GM12878 (cell line): ENCODE measurements around the gene IL1R2. TPM values are rescaled to one million over a fixed set of nuclear protein-coding genes. Genes with fewer than 3 reads are reported as not detected.

Experiments
- BCLAF1 ChIP-seq: fragments of 450-650 bp; IDR thresholded peaks from 2 replicates; pipeline ENCODE4 v1.6.1; 2017; ENCODE audit warnings: antibody characterized with exemption, mild to moderate bottlenecking, moderate library complexity
- ESRRA ChIP-seq: IDR thresholded peaks from 2 replicates; pipeline ENCODE4 v1.6.1; 2012; ENCODE audit warnings: mild to moderate bottlenecking, low read length, improper control_type of control experiment
- FOXM1 ChIP-seq: IDR thresholded peaks from 2 replicates; pipeline ENCODE4 v1.6.1; 2012; ENCODE audit warnings: low read depth, mild to moderate bottlenecking, inconsistent platforms, low read length, moderate library complexity
- HDGF ChIP-seq: fragments of 450-650 bp; IDR thresholded peaks from 2 replicates; pipeline ENCODE4 v1.6.1; 2016; ENCODE audit warnings: antibody characterized with exemption
- PKNOX1 ChIP-seq: fragments of 450-650 bp; IDR thresholded peaks from 2 replicates; pipeline ENCODE4 v1.6.1; 2016; ENCODE audit warnings: mild to moderate bottlenecking
- POLR2AphosphoS5 ChIP-seq: IDR thresholded peaks from 2 replicates; pipeline ENCODE4 v1.6.1; 2011; ENCODE audit warnings: mild to moderate bottlenecking, low read length, inconsistent platforms
- ZNF274 ChIP-seq: IDR thresholded peaks from one replicate; pipeline ENCODE4 v1.8.0; 2011; ENCODE audit not compliant: insufficient read length, insufficient read depth
- polyA plus RNA-seq, 11 experiments: library from polyadenylated mRNA; depleted of rRNA in 4 of 11; unstranded in 6 of 11; stranded (reverse) in 5 of 11; fragments of >200 nt; fragmentation: Nextera tagmentation in 4 of 11; fragmentation: Illumina TruSeq in 1 of 11; extraction: Ambion mirVana in 4 of 11; extraction: Trizol in 1 of 11; gene quantifications; 1 replicate in 1 of 11; 2 replicates in 10 of 11; pipeline versions ENCODE4 v1.2.1 to v1.2.3, GENCODE V29; 2011 to 2016; ENCODE audit warnings: inconsistent platforms in 2 of 11, missing spikeins in 2 of 11, low read depth in 1 of 11
- total RNA-seq, 4 experiments: library from RNA; depleted of rRNA in 3 of 4; stranded (reverse); fragments of >200 nt in 3 of 4; fragmentation: Illumina TruSeq in 1 of 4; extraction: Trizol in 1 of 4; gene quantifications; 2 replicates each; pipeline versions ENCODE4 v1.2.1 to v1.2.3, GENCODE V29; 2013 to 2021
- TF ChIP-seq, protein P1 (sequence below), 3 experiments: IDR thresholded peaks in 2 of 3; conservative IDR thresholded peaks in 1 of 3; 2 replicates each; pipeline ENCODE4 v1.5.1; 2011; ENCODE audit warnings: low read depth in 3 of 3, low read length in 3 of 3, mild to moderate bottlenecking in 3 of 3, control low read depth in 2 of 3, moderate library complexity in 2 of 3, inconsistent platforms in 1 of 3, mixed read lengths in 1 of 3; ENCODE audit not compliant: control insufficient read depth in 2 of 3, insufficient read depth in 1 of 3; ENCODE audit errors: extremely low read depth in 1 of 3

The IL1R2 gene
- total and polyA plus RNA-seq, 10 of the 15 experiments (the other 5 are each of a cell fraction or from before 2014, with no cell fraction given) = 0.44 to 6.4 (median 0.62) TPM

DNA sequence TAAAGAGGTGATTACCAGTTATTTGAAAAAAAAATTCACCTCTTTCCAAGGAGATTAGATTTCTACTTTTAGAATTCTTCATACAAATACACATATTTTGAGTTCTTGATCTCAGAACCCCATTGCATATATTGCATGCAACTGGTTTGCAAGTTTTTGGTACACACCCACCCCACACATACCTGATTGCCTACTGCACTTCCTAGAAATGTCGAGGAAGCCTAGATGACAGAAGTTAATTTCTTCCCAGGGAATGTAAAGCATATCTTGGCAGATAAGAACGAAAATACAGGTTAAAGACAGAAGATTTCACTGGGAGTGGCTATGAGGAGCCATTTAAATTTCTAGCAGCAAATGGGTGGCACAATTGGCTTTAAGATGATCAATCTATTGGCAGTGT lies 83.7 kb downstream of the IL1R2 start (continued):
- TF ChIP-seq BCLAF1 = no peak
- TF ChIP-seq, protein P1, sequence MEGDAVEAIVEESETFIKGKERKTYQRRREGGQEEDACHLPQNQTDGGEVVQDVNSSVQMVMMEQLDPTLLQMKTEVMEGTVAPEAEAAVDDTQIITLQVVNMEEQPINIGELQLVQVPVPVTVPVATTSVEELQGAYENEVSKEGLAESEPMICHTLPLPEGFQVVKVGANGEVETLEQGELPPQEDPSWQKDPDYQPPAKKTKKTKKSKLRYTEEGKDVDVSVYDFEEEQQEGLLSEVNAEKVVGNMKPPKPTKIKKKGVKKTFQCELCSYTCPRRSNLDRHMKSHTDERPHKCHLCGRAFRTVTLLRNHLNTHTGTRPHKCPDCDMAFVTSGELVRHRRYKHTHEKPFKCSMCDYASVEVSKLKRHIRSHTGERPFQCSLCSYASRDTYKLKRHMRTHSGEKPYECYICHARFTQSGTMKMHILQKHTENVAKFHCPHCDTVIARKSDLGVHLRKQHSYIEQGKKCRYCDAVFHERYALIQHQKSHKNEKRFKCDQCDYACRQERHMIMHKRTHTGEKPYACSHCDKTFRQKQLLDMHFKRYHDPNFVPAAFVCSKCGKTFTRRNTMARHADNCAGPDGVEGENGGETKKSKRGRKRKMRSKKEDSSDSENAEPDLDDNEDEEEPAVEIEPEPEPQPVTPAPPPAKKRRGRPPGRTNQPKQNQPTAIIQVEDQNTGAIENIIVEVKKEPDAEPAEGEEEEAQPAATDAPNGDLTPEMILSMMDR (IDR thresholded peaks at IDR 0.05 in 2 of 3, conservative IDR thresholded peaks at IDR 0.05 in 1 of 3; ENCODE audit: control insufficient read depth in 2 of 3, extremely low read depth in 1 of 3, insufficient read depth in 1 of 3, low read depth in 3 of 3, low read length in 3 of 3) = no peak
- TF ChIP-seq ESRRA = no peak
- TF ChIP-seq PKNOX1 = no peak
- no peak for TF ChIP-seq POLR2AphosphoS5
- no peak for TF ChIP-seq ZNF274
- TF ChIP-seq FOXM1 = no peak
- TF ChIP-seq HDGF = no peak
